ENCODE results near the gene ATF3. TPM values are rescaled to one million over a fixed set of nuclear protein-coding genes. Genes with fewer than 3 reads are reported as not detected.

ATF3 gene
- total RNA-seq, 1 experiment from 2014 or later = 43.2 TPM

GRCh38 chr1:212668477-212668876 is 59.9 kb downstream of the ATF3 start (continued):
- TF ChIP-seq REST (IDR thresholded peaks at IDR 0.05; ENCODE audit: low read depth) = no peak
- TF ChIP-seq ZBTB33 (IDR thresholded peaks at IDR 0.05; ENCODE audit: extremely low read depth, insufficient replicate concordance, low read length) = no peak
- TF ChIP-seq ATF3 (IDR thresholded peaks at IDR 0.05) = no peak
- TF ChIP-seq YY1 (IDR thresholded peaks at IDR 0.05; ENCODE audit: extremely low read depth, insufficient replicate concordance, low read depth, low read length) = no peak
- no peak for TF ChIP-seq ZFX (IDR thresholded peaks at IDR 0.05)
- no peak for TF ChIP-seq CEBPB (IDR thresholded peaks at IDR 0.05; ENCODE audit: low read depth)
- no peak for TF ChIP-seq POLR2AphosphoS5 (IDR thresholded peaks at IDR 0.05; ENCODE audit: low read depth, low read length)
- no peak for TF ChIP-seq SRF (IDR thresholded peaks at IDR 0.05; ENCODE audit: low read depth)
- no peak for TF ChIP-seq CBX3 (IDR thresholded peaks at IDR 0.05; ENCODE audit: low read depth)
- no peak for TF ChIP-seq RAD21 (IDR thresholded peaks at IDR 0.05; ENCODE audit: low read depth)
- no peak for TF ChIP-seq ZNF274 (IDR thresholded peaks at IDR 0.05; ENCODE audit: low read depth, low read length)
- no peak for TF ChIP-seq MAX (IDR thresholded peaks at IDR 0.05)
